Stimulated activated CD8-positive, alpha-beta memory T cell treated with anti-CD3 and anti-CD28 coated beads, Interleukin-15, amount 100 ng/mL, for 1 hour (primary cell): ENCODE results near the gene PLET1.
"Not testable (repeated sequence)": the region's sequence is repeated elsewhere in the genome, so short reads cannot be mapped to it uniquely, and the experiment has no call there.

Experiments used
- DNase-seq: peaks from one replicate; pipeline ENCODE4 v3.0.0-alpha.2; 2020; ENCODE audit warnings: low read depth

Gene PLET1

GRCh38 chr11:112210890-112211289 is 49.8 kb downstream of the PLET1 start:
- no peak for DNase-seq

GRCh38 chr11:112206071-112206470 is 54.6 kb downstream of the PLET1 start:
- DNase-seq: no peak

GRCh38 chr11:112200252-112200651 is 60.4 kb downstream of the PLET1 start:
- DNase-seq: no peak

GRCh38 chr11:112199101-112199500 is 61.6 kb downstream of the PLET1 start:
- DNase-seq: not testable (repeated sequence)
